ENCODE measurements around the gene BPIFB2. TPM values are rescaled to one million over a fixed set of nuclear protein-coding genes. Genes with fewer than 3 reads are reported as not detected.

BPIFB2 gene
- total RNA-seq, 4 donors from 2014 or later: not detected

DNA sequence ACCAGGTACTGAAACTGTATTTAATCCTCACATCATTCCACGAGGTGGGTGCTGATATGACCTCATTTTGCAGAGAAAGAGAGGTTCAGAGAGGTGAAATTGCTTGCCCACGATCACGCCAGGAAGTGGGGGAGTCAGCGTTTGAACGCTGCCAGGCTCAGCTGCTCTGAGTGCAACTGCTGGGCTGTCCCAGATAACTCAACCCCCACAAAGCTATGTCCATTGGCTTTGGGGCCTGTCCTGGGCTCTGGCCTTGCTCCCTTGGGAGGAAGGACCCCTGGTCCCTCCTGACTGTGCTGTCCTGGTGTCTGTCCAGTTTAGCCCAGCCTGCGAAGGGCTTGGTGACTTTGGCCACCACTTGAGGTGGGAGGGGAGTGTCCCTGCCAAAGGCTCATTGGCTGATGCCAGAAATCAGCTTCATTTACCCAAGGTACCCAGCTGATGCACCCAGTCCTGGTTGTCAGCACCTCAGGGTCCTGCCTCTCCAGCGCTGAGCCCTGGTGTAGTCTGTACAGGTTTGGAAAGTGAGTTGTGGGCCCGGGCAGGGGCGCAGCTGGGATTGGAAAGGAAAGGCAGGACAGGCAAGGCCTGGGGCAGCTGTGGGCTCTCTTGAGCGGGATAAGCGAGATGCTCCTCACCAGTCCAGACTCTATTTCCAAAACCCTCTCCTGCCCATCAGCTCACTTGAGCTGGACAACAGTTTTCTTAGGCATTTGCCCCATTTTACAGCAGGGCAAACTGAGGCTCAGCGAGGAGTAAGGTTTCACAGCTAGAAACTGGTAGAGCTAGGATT lies 41.7 kb upstream of the BPIFB2 start:
- TF ChIP-seq, protein P1, sequence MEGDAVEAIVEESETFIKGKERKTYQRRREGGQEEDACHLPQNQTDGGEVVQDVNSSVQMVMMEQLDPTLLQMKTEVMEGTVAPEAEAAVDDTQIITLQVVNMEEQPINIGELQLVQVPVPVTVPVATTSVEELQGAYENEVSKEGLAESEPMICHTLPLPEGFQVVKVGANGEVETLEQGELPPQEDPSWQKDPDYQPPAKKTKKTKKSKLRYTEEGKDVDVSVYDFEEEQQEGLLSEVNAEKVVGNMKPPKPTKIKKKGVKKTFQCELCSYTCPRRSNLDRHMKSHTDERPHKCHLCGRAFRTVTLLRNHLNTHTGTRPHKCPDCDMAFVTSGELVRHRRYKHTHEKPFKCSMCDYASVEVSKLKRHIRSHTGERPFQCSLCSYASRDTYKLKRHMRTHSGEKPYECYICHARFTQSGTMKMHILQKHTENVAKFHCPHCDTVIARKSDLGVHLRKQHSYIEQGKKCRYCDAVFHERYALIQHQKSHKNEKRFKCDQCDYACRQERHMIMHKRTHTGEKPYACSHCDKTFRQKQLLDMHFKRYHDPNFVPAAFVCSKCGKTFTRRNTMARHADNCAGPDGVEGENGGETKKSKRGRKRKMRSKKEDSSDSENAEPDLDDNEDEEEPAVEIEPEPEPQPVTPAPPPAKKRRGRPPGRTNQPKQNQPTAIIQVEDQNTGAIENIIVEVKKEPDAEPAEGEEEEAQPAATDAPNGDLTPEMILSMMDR (IDR thresholded peaks at IDR 0.05): no peak
- TF ChIP-seq POLR2A (IDR thresholded peaks at IDR 0.05): no peak
- Histone ChIP-seq H3K27ac (no peak overlapping the region), H3K36me3 (no peaks in the 10 kb centered on the region), H3K4me1 (peaks cover 0 to 26% (median 13%) of the 10 kb centered on the region in 4 donors), H3K4me3 (no peak overlapping the region), H3K9me3 (no peaks in the 10 kb centered on the region), H3K27me3 (no peaks in the 10 kb centered on the region)
- DNase-seq: peak in 1 of 3 donors; percentile 48

DNA sequence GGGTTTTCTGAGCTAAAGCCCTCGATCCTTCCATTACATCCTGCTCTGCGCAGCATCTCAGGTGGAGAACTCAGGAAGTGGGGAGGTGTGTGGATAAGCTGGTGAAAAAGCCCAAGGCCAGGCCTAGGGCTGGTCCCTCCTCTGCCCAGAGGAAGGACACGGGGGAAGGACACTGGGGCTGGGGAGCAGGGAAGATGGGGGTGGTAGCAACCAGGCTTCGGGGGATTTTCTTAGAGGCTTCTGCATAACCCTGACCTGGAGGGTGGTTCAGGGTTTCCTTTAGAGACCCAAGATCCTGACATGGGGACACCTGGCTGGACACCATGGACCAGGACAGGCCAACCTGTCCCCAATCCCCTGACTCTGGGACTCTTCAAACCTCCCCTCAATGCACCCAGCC lies 41.1 kb upstream of the BPIFB2 start:
- TF ChIP-seq, protein P1 (IDR thresholded peaks at IDR 0.05): no peak
- no peak for TF ChIP-seq POLR2A (IDR thresholded peaks at IDR 0.05)
- no peak for DNase-seq

DNA sequence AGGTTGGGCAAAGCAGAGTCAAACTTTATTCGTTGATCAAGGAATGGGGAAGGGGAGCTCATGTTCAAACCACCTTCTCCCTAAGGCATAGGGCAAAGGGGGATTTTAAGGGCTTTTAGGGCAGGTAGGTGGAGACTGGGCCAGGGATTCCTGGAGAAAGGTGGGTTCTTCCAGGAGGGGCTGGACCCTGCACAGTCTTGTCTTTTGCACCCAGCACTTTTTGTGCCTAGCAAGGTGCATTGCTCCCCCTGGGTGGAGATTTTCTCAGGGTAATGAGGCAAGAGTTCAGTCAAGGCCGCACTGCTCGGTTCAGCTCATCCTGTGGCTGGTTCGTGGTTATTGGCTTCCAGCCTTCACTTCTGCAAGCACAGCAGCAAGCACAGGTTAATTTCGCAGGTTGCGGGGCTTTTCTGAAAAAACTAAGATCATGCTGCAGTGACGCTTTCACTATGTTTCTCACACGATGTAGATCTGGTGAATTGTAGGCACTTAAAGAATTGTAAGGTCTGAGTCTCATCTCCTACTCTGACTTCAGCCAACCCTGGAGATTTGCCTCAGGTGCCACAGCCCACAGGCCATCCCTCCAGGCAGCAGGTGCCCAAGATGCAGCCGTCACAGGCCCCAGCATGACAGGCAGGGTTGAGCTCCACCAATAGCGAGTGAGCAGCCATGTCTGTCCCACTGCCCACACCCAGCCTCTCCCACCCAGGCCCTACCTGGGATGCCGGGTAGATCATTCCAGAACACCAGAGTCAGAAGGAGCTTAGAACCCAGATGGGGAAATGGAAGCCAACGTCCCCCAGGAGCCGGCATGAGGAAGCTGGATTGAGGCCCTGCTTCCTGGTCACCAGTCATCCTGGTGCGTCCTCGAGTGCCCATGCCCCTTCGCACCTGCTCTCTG lies 40.4 kb upstream of the BPIFB2 start:
- TF ChIP-seq, protein P1 (IDR thresholded peaks at IDR 0.05): no peak
- TF ChIP-seq POLR2A (IDR thresholded peaks at IDR 0.05): no peak
- Histone ChIP-seq H3K9me3 (no peaks in the 10 kb centered on the region), H3K4me3 (no peak overlapping the region), H3K4me1 (peaks cover 0 to 38% (median 22%) of the 10 kb centered on the region in 4 donors), H3K27ac (peak overlapping the region; percentile 35 to 76 (median 54)), H3K36me3 (no peaks in the 10 kb centered on the region), H3K27me3 (no peaks in the 10 kb centered on the region)
- DNase-seq: peak in 2 of 3 donors; percentile 54 to 75

More for the DNA sequence above, 41.1 kb upstream of the BPIFB2 start:
- Histone ChIP-seq H3K27ac (peak overlapping the region in 2 of 4 donors; percentile 66 to 76), H3K4me1 (peaks cover 0 to 32% (median 18%) of the 10 kb centered on the region in 4 donors), H3K9me3 (no peaks in the 10 kb centered on the region), H3K27me3 (no peaks in the 10 kb centered on the region), H3K36me3 (no peaks in the 10 kb centered on the region), H3K4me3 (no peak overlapping the region)

DNA sequence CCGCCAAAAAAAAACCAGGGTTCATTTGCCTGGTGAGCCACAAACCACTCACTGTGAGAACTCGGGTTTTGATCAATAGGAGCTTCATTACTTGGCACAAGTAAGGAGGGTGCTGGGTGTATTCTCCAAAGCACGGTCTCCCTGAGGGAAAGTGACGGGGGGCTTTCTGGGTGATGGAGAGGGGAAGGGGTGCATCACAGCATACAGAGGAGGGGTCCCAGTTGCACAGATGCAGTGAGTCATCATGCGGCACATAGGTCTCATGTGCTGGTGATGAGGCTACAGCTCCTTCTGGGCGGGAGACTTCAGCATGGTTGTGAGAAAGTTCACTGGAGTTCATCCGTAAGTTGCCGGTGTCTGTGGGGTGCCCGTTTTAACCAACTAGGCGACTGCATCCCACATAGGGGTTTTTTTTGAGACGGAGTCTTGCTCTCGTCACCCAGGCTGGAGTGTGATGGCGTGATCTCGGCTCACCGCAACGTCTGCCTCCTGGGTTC lies 39.5 kb upstream of the BPIFB2 start:
- Histone ChIP-seq H3K4me1 (peaks cover 0 to 45% (median 26%) of the 10 kb centered on the region in 4 donors), H3K27me3 (no peaks in the 10 kb centered on the region), H3K9me3 (no peaks in the 10 kb centered on the region), H3K27ac (peak overlapping the region in 3 of 4 donors; percentile 35 to 76 (median 62)), H3K4me3 (no peak overlapping the region), H3K36me3 (no peaks in the 10 kb centered on the region)
- DNase-seq: peak in 1 of 3 donors; percentile 49
- no peak for TF ChIP-seq POLR2A (IDR thresholded peaks at IDR 0.05)
- TF ChIP-seq, protein P1 (IDR thresholded peaks at IDR 0.05): no peak

DNA sequence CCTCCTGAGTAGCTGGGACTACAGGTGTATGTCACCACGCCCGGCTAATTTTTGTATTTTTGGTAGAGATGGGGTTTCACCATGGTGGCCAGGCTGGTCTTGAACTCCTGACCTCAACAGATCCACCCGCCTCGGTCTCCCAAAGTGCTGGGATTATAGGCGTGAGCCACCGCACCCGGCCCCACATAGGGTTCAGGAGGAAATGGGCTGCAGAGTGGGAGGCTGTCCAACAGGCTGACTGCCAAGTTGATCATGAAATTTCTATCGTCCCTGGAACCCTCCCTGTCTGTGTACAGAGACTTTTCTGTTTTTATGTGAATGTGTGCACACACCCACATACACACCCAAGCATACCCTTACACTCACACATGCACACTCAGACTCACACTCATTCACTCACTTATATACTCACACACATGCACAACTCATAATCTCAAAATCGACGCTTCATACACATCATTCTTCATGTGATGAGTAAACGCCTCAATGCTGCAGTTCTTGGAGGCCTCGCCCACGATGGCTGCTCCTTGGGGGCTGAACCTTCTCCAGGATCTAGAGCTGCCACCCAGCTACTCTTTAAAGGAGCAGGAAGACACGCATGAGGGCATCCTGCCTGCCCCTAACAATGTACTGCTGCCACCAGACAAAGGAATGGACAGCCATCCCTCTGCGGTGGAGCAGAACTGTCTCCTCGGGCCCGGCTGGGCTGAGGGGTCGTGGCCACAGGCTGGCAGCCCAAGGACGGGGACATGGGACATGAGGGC lies 38.8 kb upstream of the BPIFB2 start:
- Histone ChIP-seq H3K27me3 (no peaks in the 10 kb centered on the region), H3K27ac (peak overlapping the region in 2 of 4 donors; percentile 62 to 76), H3K36me3 (no peaks in the 10 kb centered on the region), H3K4me1 (peaks cover 0 to 46% (median 28%) of the 10 kb centered on the region in 4 donors), H3K9me3 (no peaks in the 10 kb centered on the region), H3K4me3 (no peak overlapping the region)
- TF ChIP-seq POLR2A (IDR thresholded peaks at IDR 0.05): no peak
- TF ChIP-seq, protein P1 (IDR thresholded peaks at IDR 0.05): no peak
- peak in 1 of 3 donors; percentile 41 for DNase-seq
